C4-2B (cell line): ENCODE data around the gene KCNA4.
"Not testable (repeated sequence)": the region's sequence is repeated elsewhere in the genome, so short reads cannot be mapped to it uniquely, and the experiment has no call there.

Source experiments
- H3K27ac ChIP-seq: fragments of 450-650 bp; 2 replicates; pipeline ENCODE4 v1.5.1; 2017
- ZFX ChIP-seq: fragments of 450-650 bp; IDR thresholded peaks from 2 replicates; pipeline ENCODE4 v1.6.1; 2017
- TF ChIP-seq, protein P1 (sequence below): fragments of 450-650 bp; conservative IDR thresholded peaks from 2 replicates; pipeline ENCODE4 v1.5.1; 2017; ENCODE audit warnings: mild to moderate bottlenecking

The KCNA4 gene

GRCh38 chr11:30041171-30041570 lies 24.3 kb upstream of the KCNA4 start:
- H3K27ac ChIP-seq = no peak overlapping the region
- TF ChIP-seq, protein P1, sequence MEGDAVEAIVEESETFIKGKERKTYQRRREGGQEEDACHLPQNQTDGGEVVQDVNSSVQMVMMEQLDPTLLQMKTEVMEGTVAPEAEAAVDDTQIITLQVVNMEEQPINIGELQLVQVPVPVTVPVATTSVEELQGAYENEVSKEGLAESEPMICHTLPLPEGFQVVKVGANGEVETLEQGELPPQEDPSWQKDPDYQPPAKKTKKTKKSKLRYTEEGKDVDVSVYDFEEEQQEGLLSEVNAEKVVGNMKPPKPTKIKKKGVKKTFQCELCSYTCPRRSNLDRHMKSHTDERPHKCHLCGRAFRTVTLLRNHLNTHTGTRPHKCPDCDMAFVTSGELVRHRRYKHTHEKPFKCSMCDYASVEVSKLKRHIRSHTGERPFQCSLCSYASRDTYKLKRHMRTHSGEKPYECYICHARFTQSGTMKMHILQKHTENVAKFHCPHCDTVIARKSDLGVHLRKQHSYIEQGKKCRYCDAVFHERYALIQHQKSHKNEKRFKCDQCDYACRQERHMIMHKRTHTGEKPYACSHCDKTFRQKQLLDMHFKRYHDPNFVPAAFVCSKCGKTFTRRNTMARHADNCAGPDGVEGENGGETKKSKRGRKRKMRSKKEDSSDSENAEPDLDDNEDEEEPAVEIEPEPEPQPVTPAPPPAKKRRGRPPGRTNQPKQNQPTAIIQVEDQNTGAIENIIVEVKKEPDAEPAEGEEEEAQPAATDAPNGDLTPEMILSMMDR = no peak
- TF ChIP-seq ZFX = no peak

DNA sequence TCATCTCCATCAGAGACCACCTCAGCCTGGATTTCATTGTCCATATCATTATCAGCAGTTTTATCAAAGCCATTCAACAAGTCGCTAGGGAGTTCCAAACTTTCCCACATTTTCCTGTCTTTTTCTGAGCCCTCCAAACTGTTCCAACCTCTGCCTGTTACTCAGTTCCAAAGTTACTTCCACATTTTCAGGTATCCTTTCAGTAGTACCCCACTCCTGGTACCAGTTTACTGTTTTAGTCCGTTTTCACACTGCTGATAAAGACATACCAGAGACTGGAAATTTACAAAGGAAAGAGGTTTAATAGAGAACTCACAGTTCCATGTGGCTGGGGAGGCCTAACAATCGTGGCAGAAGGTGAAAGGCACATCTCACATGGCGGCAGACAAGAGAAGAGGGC lies 17.9 kb upstream of the KCNA4 start:
- H3K27ac ChIP-seq = not testable (repeated sequence)

DNA sequence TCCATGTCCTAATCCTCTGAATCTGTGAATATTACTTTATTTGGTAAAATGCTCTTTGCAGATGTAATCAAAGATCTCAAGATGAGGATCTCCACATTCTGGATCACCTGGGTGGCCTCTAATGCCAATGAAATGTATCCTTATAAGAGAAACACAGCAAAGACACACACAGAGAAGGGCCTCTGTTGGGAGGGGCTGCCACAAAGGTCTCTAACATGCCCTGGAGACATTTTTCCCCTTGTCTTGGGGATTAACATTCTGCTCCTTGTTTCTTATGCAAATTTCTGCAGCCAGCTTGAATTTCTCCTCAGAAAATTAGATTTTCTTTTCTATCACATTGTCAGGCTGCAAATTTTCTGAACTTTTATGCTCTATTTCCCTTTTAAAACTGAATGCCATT lies 17.3 kb upstream of the KCNA4 start:
- not testable (repeated sequence) for H3K27ac ChIP-seq

DNA sequence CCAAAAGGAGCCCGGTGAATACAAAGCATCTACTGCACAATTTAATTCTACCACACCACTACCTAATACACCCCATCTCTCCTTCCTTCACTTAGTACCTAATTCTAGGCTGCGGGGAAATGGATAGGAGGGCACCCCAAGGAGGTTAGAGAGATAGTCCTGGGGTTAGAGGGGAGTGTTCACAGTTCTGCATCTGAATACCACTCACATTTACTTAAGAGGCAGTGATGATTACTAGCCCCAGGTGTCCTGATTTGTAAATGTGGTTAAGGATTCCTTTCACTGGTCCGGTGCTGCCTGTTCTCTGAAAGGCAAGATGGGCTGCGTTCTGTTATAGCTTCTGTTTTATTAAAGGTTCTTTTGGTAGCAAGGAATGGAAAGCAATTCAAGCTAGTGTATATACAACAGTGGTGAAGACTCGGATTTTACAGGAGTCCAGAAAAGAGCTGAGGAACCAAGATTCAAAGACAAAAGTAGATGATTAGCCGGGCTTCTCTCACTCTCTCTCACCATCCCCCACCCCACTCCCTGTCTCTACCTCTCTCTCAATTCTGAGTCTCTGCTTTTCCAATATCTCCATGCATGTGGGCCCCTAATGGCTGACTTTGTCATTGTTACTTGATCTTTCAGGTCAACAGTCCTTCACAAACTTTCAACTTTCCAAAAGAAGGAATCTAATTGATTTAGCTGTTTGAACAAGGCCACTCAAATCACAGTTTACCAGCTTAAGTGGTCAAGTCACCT lies 8.7 kb upstream of the KCNA4 start:
- no peak overlapping the region for H3K27ac ChIP-seq
- no peak for TF ChIP-seq ZFX
- TF ChIP-seq, protein P1 = no peak

- TF ChIP-seq, protein P1 = no peak
- no peak for TF ChIP-seq ZFX
- no peak overlapping the region for H3K27ac ChIP-seq
Measured at GRCh38 chr11:30023074-30023473, 6.2 kb upstream of the KCNA4 start.

DNA sequence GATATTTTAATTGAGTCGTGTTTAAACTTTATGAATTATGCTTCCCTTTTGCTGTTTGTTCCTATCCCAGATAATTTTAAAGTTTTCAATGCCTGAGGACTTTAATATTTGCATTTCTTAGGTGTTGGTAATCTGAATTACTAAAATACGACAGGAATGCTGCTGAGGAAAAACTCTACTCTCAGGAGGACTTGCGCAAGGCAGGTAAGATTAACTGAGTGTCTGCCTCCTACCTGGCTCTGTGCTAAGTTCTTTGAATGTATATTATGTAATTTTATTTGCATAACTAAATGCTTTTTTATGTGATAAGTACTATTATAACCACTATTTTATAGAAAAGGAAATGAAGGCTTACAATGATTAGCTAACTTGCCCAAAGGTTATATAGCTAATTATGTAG lies 2.7 kb upstream of the KCNA4 start:
- H3K27ac ChIP-seq = no peak overlapping the region
- no peak for TF ChIP-seq ZFX
- TF ChIP-seq, protein P1 = no peak

GRCh38 chr11:30018495-30018894 lies 1.7 kb upstream of the KCNA4 start:
- TF ChIP-seq, protein P1 = no peak
- TF ChIP-seq ZFX = no peak

DNA sequence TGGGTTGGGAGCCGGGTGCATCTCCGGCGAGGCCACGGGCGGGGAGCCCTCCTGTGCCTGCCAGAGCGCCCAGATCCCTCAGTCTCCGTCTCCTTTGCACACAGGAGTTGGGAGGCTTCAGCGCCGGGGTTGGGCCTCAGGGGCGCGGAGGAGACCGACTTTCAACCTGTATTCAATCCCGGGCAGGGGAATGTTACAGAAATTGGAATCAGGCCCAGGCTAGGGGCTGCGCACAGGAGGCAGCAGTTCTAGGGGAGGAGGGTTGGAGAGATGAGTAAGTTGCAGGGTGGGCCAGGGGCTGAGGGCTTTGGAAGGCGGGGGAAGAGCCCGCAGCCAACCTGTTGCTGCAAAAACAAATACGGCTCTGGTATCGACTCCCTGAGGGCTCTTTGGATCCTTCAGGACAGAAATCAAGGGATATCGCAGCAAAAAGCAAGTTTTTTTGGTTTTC lies 640 bp upstream of the KCNA4 start:
- H3K27ac ChIP-seq = no peak overlapping the region
- no peak for TF ChIP-seq ZFX
- TF ChIP-seq, protein P1 = no peak

More at GRCh38 chr11:30018495-30018894, 1.7 kb upstream of the KCNA4 start:
- no peak overlapping the region for H3K27ac ChIP-seq
